NCI-H2196 (cell line): Measurements from ENCODE around the gene TRIM16.
"Not testable (repeated sequence)": the region's sequence is repeated elsewhere in the genome, so short reads cannot be mapped to it uniquely, and the experiment has no call there.

Source experiments
- DNase-seq: peaks from one replicate; lab custom pipeline; 2025; ENCODE audit not compliant: unreplicated experiment; lab: John Stamatoyannopoulos, UW

Gene TRIM16

GRCh38 chr17:15659236-15659635 is 24.9 kb downstream of the TRIM16 start:
- no peak for DNase-seq

GRCh38 chr17:15658296-15658695 is 25.8 kb downstream of the TRIM16 start:
- DNase-seq, result no peak

GRCh38 chr17:15657868-15658267 is 26.2 kb downstream of the TRIM16 start:
- no peak for DNase-seq

- no peak for DNase-seq
Observed at GRCh38 chr17:15654886-15655561, 29.1 kb downstream of the TRIM16 start.

GRCh38 chr17:15654401-15654800 is 29.7 kb downstream of the TRIM16 start:
- DNase-seq, result not testable (repeated sequence)

- DNase-seq, result no peak
Observed at GRCh38 chr17:15652960-15653359, 31.2 kb downstream of the TRIM16 start.

- peak; percentile 78 for DNase-seq
Observed at GRCh38 chr17:15651583-15652110, 32.5 kb downstream of the TRIM16 start.

- peak; percentile 19 for DNase-seq
Observed at GRCh38 chr17:15650741-15651582, 33.1 kb downstream of the TRIM16 start.

- DNase-seq, result no peak
Observed at GRCh38 chr17:15649861-15650421, 34.2 kb downstream of the TRIM16 start.

GRCh38 chr17:15648386-15648785 is 35.7 kb downstream of the TRIM16 start:
- DNase-seq, result no peak

- DNase-seq, result not testable (repeated sequence)
Observed at GRCh38 chr17:15645942-15646312, 38.2 kb downstream of the TRIM16 start.

GRCh38 chr17:15645099-15645941 is 38.8 kb downstream of the TRIM16 start:
- peak; percentile 8 for DNase-seq

- not testable (repeated sequence) for DNase-seq
Observed at GRCh38 chr17:15642505-15643251, 41.4 kb downstream of the TRIM16 start.

- DNase-seq, result not testable (repeated sequence)
Observed at GRCh38 chr17:15642014-15642413, 42.1 kb downstream of the TRIM16 start.

GRCh38 chr17:15630930-15631453 is 53.1 kb downstream of the TRIM16 start:
- DNase-seq, result not testable (repeated sequence)

GRCh38 chr17:15629991-15630390 is 54.1 kb downstream of the TRIM16 start:
- not testable (repeated sequence) for DNase-seq

- not testable (repeated sequence) for DNase-seq
Observed at GRCh38 chr17:15623661-15624209, 60.4 kb downstream of the TRIM16 start.

- DNase-seq, result not testable (repeated sequence)
Observed at GRCh38 chr17:15623255-15623654, 60.9 kb downstream of the TRIM16 start.

GRCh38 chr17:15622124-15622523 is 62.0 kb downstream of the TRIM16 start:
- DNase-seq, result not testable (repeated sequence)
